Esophagus (tissue), 2 donors: ENCODE measurements around the gene NFRKB. TPM values are rescaled to one million over a fixed set of nuclear protein-coding genes. Genes with fewer than 3 reads are reported as not detected.
A peak's percentile ranks its signal among the peaks of the same experiment; 100 is the strongest.

ENCODE experiments used
- H3K27ac ChIP-seq, 2 donors: one replicate each; pipeline ENCODE4 v1.5.1; 2013; ENCODE audit warnings: low read depth in 2 of 2, mild to moderate bottlenecking in 2 of 2, inconsistent platforms in 1 of 2, low read length in 1 of 2, moderate library complexity in 1 of 2
- H3K27me3 ChIP-seq, 2 donors: one replicate each; pipeline ENCODE4 v1.6.1; 2013; ENCODE audit warnings: low read length in 2 of 2, control low read depth in 1 of 2, mild to moderate bottlenecking in 1 of 2; ENCODE audit not compliant: insufficient read depth in 2 of 2, control insufficient read depth in 1 of 2
- H3K36me3 ChIP-seq, 2 donors: one replicate each; pipeline ENCODE4 v1.6.1; 2013; ENCODE audit warnings: low read length in 1 of 2; ENCODE audit not compliant: control insufficient read depth in 2 of 2, insufficient read depth in 2 of 2
- H3K4me1 ChIP-seq, 2 donors: one replicate each; pipeline ENCODE4 v1.6.1; 2013; ENCODE audit warnings: low read length in 1 of 2; ENCODE audit not compliant: control insufficient read depth in 2 of 2, insufficient read depth in 2 of 2
- H3K4me3 ChIP-seq, 2 donors: one replicate each; pipeline ENCODE4 v1.5.1; 2013; ENCODE audit warnings: low read length in 2 of 2, mild to moderate bottlenecking in 2 of 2, low read depth in 1 of 2, moderate library complexity in 1 of 2
- H3K9me3 ChIP-seq, 2 donors: one replicate each; pipeline ENCODE4 v1.6.1; 2013; ENCODE audit warnings: mild to moderate bottlenecking in 2 of 2, low read depth in 1 of 2, low read length in 1 of 2, moderate library complexity in 1 of 2; ENCODE audit not compliant: control insufficient read depth in 2 of 2, insufficient read depth in 1 of 2
- WGBS, 2 donors: extraction: QIAGEN DNeasy Blood & Tissue Kit; methylation state at CpG; one replicate each; pipeline ENCODE4 v1.1.7; 2013; 5-methylcytosine and 5-hydroxymethylcytosine counted together
- polyA plus RNA-seq, 2 donors: library from polyadenylated mRNA; stranded (reverse); fragments of 200-250 nt; gene quantifications; one replicate each; pipeline ENCODE4 v1.2.3, GENCODE V29; 2013
- donor health status: healthy with polysubstance abuse.
- donor health status: Bipolar disorder and iron deficiency.

NFRKB gene
- 1 to 10 TPM; 7.1 to 8.6 TPM for polyA plus RNA-seq

DNA sequence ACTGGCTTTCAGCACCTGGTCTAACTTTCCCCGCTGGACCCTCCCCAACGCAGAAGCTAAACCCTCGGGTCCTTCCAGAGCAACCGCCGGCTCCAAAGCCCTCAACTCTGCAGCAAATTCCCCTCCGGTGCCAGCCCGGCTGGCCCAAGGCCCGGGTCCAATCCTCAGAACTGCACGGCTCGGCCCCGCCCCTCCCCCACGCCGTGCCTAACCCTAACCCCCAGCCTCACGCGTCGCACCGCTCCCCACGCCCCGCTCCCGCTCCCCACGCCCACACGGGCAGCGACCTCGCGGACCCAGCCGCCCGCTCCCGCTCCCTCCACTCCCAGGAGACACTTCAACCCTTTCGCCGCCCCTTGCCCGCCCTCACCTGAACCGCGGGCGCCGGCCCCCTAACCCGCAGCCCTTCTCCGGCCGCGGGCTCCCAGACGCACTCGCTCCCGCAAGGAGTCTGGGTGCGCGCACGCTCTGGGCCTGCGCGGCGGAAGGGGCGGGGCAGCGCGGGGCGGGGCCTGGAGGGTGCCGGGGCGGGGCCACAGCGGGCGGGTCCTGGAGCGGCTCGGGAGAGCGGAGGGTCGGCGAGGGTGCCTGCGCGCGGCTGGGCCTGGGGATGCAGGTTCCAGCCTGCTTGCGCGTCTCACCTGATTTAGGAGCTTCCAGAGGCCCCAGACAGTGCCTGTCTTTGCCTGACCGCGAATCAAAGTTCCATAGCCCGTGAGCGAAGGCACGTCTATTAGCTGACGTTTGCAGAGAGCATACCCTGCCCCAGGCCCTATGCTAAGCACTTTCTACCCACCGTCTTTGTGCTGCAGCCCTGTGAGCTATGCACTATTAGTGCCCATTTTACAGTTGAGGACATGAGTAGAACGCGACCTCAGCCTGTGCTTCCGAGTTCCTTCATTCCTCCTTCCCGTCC lies at the start of gene NFRKB:
NFRKB (minus strand) TSS at position 453 of the 916 bp plus-strand sequence. CDS start 2,729 bp downstream, outside the sequence.
- WGBS, 2 donors, result 0 to 1% methylated on average over 73 to 77 of the region's 77 CpGs
- Histone ChIP-seq H3K27me3 (no peaks in the 10 kb centered on the region), H3K4me3 (peak within 1 kb of the TSS; percentile 82 to 98), H3K4me1 (no peaks in the 10 kb centered on the region), H3K27ac (peak within 1 kb of the TSS; percentile 84 to 88), H3K36me3 (peaks cover 0 to 6% of the 10 kb centered on the region in 2 donors), H3K9me3 (no peaks in the 10 kb centered on the region)

DNA sequence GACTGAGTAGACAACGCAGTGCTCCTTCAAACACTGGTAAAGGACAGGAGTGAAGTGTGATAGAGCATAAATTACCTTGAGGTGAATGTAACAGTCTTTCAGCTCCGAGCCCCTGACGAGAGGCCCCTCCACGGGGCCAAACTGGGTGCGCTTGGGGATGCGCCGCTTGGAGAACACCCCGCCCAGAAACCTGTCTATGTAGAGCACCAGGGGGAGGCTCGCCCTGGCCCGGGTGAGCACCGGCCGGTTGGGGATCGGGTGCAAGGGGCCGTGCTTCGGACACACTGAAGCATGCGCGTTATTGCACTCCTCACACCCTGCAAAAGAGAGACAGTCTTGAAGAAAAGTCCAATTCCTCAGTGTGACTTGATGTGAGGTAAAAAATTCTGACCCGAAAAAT lies 49.3 kb upstream of the NFRKB start:
- peaks cover 0 to 10% of the 10 kb centered on the region in 2 donors for H3K36me3 ChIP-seq

DNA sequence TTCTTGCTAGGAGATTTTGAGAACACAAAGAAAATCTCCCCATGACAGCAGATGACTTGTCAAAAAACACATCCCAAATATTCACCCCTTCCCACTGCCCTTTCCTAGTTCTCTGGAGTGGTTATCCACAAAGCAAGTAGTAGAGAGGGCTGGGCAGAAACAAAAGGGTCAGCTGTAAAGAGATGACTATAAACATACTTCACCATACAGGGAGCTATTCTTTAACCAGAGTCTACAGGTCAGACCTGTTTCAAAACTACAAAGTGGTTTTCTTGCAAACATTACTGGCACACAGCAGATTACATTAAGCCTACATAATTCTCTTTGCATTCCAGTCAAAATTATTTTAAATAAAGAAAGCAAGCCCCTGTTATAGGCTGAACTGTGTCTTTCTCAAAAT lies 47.7 kb upstream of the NFRKB start:
- no peak overlapping the region for H3K4me3 ChIP-seq
- H3K27me3 ChIP-seq, result no peaks in the 10 kb centered on the region
- no peaks in the 10 kb centered on the region for H3K4me1 ChIP-seq
- no peaks in the 10 kb centered on the region for H3K9me3 ChIP-seq
- H3K27ac ChIP-seq, result no peak overlapping the region
- peaks cover 0 to 17% of the 10 kb centered on the region in 2 donors for H3K36me3 ChIP-seq

More for the DNA sequence above, 49.3 kb upstream of the NFRKB start:
- Histone ChIP-seq H3K9me3 (no peaks in the 10 kb centered on the region), H3K4me1 (no peaks in the 10 kb centered on the region), H3K4me3 (no peak overlapping the region), H3K27me3 (no peaks in the 10 kb centered on the region), H3K27ac (no peak overlapping the region)
- WGBS, 2 donors, result 97% methylated on average over 18 of the region's 18 CpGs

DNA sequence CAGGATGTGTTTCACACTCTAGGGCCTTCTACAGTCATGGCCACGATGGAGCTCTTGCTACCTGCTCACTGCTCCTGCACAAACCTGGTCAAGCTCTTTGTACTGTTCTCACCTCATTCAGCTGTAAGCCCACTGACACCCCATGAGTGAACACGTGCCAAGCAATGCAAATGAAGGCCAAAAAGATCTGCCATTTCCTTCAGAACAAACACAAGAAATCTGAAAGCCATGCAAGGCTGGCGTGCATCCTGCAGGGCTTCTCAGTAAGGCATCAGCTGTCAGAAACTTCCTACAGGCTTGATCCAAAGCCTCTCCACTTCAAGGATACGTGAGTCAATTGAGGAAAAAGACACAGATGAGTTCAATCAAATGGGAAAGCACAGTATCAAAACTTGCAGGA lies 44.1 kb upstream of the NFRKB start:
- 90 to 93% methylated on average over 4 of the region's 4 CpGs for WGBS, 2 donors
- peaks cover 0 to 7% of the 10 kb centered on the region in 2 donors for H3K36me3 ChIP-seq
- H3K9me3 ChIP-seq, result no peaks in the 10 kb centered on the region
- H3K27ac ChIP-seq, result no peak overlapping the region
- H3K27me3 ChIP-seq, result no peaks in the 10 kb centered on the region
- H3K4me1 ChIP-seq, result no peaks in the 10 kb centered on the region
- H3K4me3 ChIP-seq, result no peak overlapping the region

DNA sequence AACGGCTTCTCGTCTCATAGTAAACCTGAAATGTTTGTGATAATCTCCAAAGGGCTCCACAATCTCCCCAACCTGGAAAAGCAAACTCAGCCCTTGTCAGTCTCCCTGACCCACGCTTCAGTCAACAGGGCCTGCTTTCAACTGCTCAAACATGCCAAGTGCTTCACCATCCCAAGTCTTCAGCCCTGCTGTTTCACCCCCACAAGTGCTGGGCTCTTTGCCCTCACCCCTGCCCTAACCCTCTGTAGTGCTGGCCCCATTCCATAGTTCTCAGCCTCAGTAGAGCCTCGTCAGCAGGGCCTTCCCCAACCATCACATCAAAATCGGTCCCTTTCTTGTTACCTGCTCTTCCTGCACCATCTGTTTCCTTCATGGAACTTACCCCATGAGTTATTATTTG lies 43.4 kb upstream of the NFRKB start:
- Histone ChIP-seq H3K36me3 (peaks cover 0 to 11% of the 10 kb centered on the region in 2 donors), H3K27me3 (no peaks in the 10 kb centered on the region), H3K27ac (no peak overlapping the region), H3K9me3 (no peaks in the 10 kb centered on the region), H3K4me3 (no peak overlapping the region), H3K4me1 (no peaks in the 10 kb centered on the region)
- 83 to 85% methylated on average over 5 of the region's 5 CpGs for WGBS, 2 donors

DNA sequence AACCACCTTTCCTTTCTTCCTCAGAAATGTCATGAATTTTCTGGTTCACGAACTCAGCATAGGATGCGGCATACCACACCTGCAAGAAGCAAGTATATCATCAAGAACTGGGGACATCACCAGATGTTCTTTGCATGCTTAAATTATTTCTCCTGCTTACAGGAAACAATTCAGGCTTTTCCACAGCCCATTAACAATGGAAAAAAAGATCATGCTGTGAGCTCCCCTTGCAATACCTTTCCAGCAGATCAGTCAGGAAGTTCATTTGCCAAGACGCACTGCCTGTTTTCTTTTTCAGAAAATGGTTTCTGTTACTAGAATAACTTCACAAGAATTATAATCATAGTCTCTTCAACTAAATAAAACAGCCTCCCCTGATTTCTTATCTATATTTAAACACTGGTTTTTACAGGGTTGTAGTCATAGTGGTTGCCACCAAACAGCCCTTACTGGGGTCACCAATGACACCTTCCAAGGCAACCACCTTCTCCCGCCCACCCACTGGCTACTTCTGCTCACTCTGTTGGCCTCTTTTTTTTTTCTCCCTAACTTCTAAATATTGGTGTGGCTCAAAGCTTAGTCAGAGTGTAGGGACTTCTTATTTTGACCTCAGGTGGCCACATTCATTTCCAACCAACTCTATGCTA lies 42.3 kb upstream of the NFRKB start:
- H3K27ac ChIP-seq, result no peak overlapping the region
- 94 to 96% methylated on average over 4 of the region's 4 CpGs for WGBS, 2 donors

DNA sequence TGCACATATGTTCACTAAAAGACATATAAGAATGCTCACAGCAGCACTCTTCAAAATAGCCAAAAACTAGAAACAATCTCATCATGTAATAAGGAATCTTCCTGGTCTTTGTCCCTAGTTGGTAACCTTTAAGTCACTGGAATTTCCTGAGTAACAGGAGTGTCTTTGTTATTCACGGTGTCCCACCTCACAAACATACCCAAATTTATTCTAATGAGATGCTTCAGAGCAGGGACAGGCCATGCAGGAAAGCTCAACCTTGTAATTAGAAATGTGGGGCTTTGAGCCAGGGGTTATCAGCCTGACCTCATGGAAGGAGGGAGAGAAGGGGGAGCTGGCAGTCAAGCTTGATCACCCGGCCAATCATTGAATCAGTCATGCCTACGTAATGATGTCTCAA lies 40.3 kb upstream of the NFRKB start:
- H3K36me3 ChIP-seq, result peaks cover 0 to 14% of the 10 kb centered on the region in 2 donors
- no peaks in the 10 kb centered on the region for H3K9me3 ChIP-seq
- no peaks in the 10 kb centered on the region for H3K27me3 ChIP-seq
- no peaks in the 10 kb centered on the region for H3K4me1 ChIP-seq
- H3K4me3 ChIP-seq, result no peak overlapping the region
- WGBS, 2 donors, result 81 to 92% methylated on average over 3 of the region's 3 CpGs
- no peak overlapping the region for H3K27ac ChIP-seq

More for the DNA sequence above, 42.3 kb upstream of the NFRKB start:
- Histone ChIP-seq H3K4me3 (no peak overlapping the region), H3K27me3 (no peaks in the 10 kb centered on the region), H3K36me3 (peaks cover 0 to 11% of the 10 kb centered on the region in 2 donors), H3K4me1 (no peaks in the 10 kb centered on the region), H3K9me3 (no peaks in the 10 kb centered on the region)

DNA sequence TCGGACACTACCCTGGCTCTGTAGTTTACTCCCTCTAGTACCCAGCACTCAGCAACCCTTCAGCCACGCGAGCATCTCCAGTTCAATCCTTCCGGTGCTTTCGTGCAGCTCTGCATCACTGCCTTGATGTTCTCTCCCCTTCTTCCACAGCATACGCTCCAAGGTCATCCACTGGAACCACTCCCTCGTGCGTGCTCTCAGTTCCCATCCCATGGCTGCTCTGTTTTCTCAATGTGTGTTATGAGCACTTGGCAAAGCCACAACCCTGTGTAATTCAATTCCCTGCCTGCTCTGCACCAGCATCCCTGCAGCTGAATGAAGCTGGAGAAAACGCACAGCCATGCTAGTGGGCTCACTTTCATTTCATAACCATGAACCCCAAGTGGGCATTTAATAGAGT lies 38.5 kb upstream of the NFRKB start:
- WGBS, 2 donors, result 92 to 98% methylated on average over 9 of the region's 9 CpGs

DNA sequence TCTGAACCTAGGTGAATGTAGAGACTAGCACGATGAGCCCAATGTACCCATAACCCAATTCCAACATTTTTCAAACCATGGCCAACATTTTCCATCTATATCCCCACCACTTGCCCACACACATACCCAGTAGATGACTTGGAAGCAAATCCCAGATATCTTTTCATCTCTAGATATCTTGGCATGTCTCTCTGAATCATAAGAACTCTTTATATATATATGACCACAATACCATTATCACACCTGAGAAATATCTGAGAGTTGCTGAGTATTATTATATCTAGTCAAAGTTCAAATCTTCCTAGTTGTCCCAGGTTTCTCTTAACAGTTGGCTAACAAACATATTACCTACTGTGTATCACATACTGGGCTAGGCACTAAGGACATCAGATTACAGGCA lies 37.9 kb upstream of the NFRKB start:
- no peak overlapping the region for H3K27ac ChIP-seq
- H3K36me3 ChIP-seq, result peaks cover 3 to 7% of the 10 kb centered on the region in 2 donors
- no peaks in the 10 kb centered on the region for H3K9me3 ChIP-seq
- WGBS, 2 donors, result 85 to 90% methylated on average over 1 of the region's 1 CpG
- H3K4me1 ChIP-seq, result no peaks in the 10 kb centered on the region
- no peaks in the 10 kb centered on the region for H3K27me3 ChIP-seq
- H3K4me3 ChIP-seq, result no peak overlapping the region

More for the DNA sequence above, 38.5 kb upstream of the NFRKB start:
- Histone ChIP-seq H3K27ac (no peak overlapping the region), H3K4me1 (no peaks in the 10 kb centered on the region), H3K27me3 (no peaks in the 10 kb centered on the region), H3K9me3 (no peaks in the 10 kb centered on the region), H3K4me3 (no peak overlapping the region), H3K36me3 (peaks cover 0 to 9% of the 10 kb centered on the region in 2 donors)
